H1 (cell line): ENCODE results near the gene PCID2. TPM values are rescaled to one million over a fixed set of nuclear protein-coding genes. Genes with fewer than 3 reads are reported as not detected.

Experiments used
- CTCF ChIA-PET: fragments of 300-600 bp; sonication (Branson Sonifier 250); formaldehyde crosslinking; loops from one replicate; lab custom pipeline; 2021; ENCODE audit not compliant: partially characterized antibody; lab: Charles Lee
- POLR2A ChIA-PET: fragments of 300-600 bp; sonication (Branson Sonifier 250); formaldehyde crosslinking; loops from one replicate; lab custom pipeline; 2021; ENCODE audit warnings: inconsistent platforms; ENCODE audit not compliant: partially characterized antibody; lab: Charles Lee
- DNase-seq, 2 experiments: peaks; one replicate each; pipeline versions ENCODE4 v3.0.0 to v3.0.0-alpha.2; 2010 to 2022; ENCODE audit warnings: low spot score in 2 of 2, low read depth in 1 of 2, mixed read lengths in 1 of 2
- FAIRE-seq: peaks from 2 replicates; lab custom pipeline; 2011; peaks lifted over from hg19 to GRCh38; lab: Jason Lieb, UNC
- H2AFZ ChIP-seq: 2 replicates; pipeline ENCODE4 v1.8.1; 2012; ENCODE audit warnings: low read length, inconsistent platforms
- H2AK5ac ChIP-seq: 2 replicates; pipeline ENCODE4 v1.6.1; 2013; ENCODE audit warnings: low read depth, low read length
- H2BK120ac ChIP-seq: replicated peaks from 2 replicates; pipeline ENCODE3; 2013; ENCODE audit warnings: low read depth, low read length, inconsistent platforms
- H2BK12ac ChIP-seq: 2 replicates; pipeline ENCODE4 v1.6.1; 2013; ENCODE audit warnings: low read depth, low read length
- H2BK15ac ChIP-seq: 2 replicates; pipeline ENCODE4 v1.6.1; 2013; ENCODE audit warnings: low read length
- H2BK20ac ChIP-seq: 2 replicates; pipeline ENCODE4 v1.6.1; 2013; ENCODE audit warnings: low read length
- H2BK5ac ChIP-seq: 2 replicates; pipeline ENCODE4 v1.6.1; 2013; ENCODE audit warnings: low read depth, low read length
- H3K14ac ChIP-seq: 2 replicates; pipeline ENCODE4 v1.6.1; 2013; ENCODE audit warnings: inconsistent platforms; ENCODE audit not compliant: insufficient read length
- H3K18ac ChIP-seq: 2 replicates; pipeline ENCODE4 v1.6.1; 2013; ENCODE audit warnings: low read length; ENCODE audit errors: extremely low read depth
- H3K23ac ChIP-seq: 2 replicates; pipeline ENCODE4 v1.6.1; 2013; ENCODE audit warnings: inconsistent platforms; ENCODE audit not compliant: insufficient read length
- H3K23me2 ChIP-seq: 2 replicates; pipeline ENCODE4 v1.6.1; 2013; ENCODE audit warnings: low read depth, low read length
- H3K27ac ChIP-seq: 2 replicates; pipeline ENCODE4 v1.6.1; 2011; ENCODE audit warnings: low read depth, low read length, inconsistent platforms
- H3K27me3 ChIP-seq, 4 experiments: replicated peaks in 1 of 4; 1 replicate in 1 of 4; 2 replicates in 3 of 4; pipeline versions ENCODE4 v1.6.1 to v1.8.1; 2011 to 2013; ENCODE audit warnings: low read length in 3 of 4, mild to moderate bottlenecking in 3 of 4, inconsistent platforms in 2 of 4, mixed read lengths in 2 of 4, moderate library complexity in 1 of 4; ENCODE audit not compliant: control insufficient read depth in 3 of 4, insufficient read depth in 3 of 4; ENCODE audit errors: extremely low read depth in 1 of 4
- H3K36me3 ChIP-seq, 4 experiments: 2 replicates each; pipeline versions ENCODE4 v1.6.1 to v1.8.1; 2011 to 2013; ENCODE audit warnings: mild to moderate bottlenecking in 4 of 4, low read length in 3 of 4, moderate library complexity in 2 of 4, control low read depth in 1 of 4, inconsistent platforms in 1 of 4; ENCODE audit not compliant: insufficient read depth in 4 of 4, control insufficient read depth in 2 of 4
- H3K4ac ChIP-seq: replicated peaks from 2 replicates; pipeline ENCODE3; 2013; ENCODE audit warnings: low read length, low read depth, mixed read lengths, inconsistent platforms; ENCODE audit not compliant: insufficient read length
- H3K4me1 ChIP-seq, 4 experiments: replicated peaks in 1 of 4; 1 replicate in 1 of 4; 2 replicates in 3 of 4; pipeline versions ENCODE4 v1.6.1 to v1.8.1; 2011 to 2013; ENCODE audit warnings: low read length in 3 of 4, inconsistent platforms in 2 of 4, mixed read lengths in 1 of 4; ENCODE audit not compliant: insufficient read depth in 4 of 4, control insufficient read depth in 3 of 4
- H3K4me2 ChIP-seq, 2 experiments: 2 replicates each; pipeline versions ENCODE4 v1.6.1 to v1.8.1; 2011 to 2013; ENCODE audit warnings: low read depth in 2 of 2, low read length in 2 of 2, control low read depth in 1 of 2, inconsistent platforms in 1 of 2, mild to moderate bottlenecking in 1 of 2; ENCODE audit not compliant: insufficient read depth in 1 of 2
- H3K4me3 ChIP-seq, 4 experiments: fragments of 200-600, 300-600 bp in 1 of 4; sonication (generic), shearing (Covaris generic), sonication (Bioruptor Twin) in 1 of 4; 2 replicates each; pipeline versions ENCODE4 v1.5.1 to v1.8.1; 2011 to 2016; ENCODE audit warnings: low read length in 4 of 4, low read depth in 3 of 4, control low read depth in 2 of 4, inconsistent platforms in 2 of 4, mild to moderate bottlenecking in 2 of 4, mixed read lengths in 1 of 4, moderate library complexity in 1 of 4; ENCODE audit not compliant: insufficient read depth in 2 of 4; ENCODE audit errors: extremely low read depth in 1 of 4
- H3K56ac ChIP-seq: replicated peaks from 2 replicates; pipeline ENCODE3; 2013; ENCODE audit warnings: low read depth, mild to moderate bottlenecking, mixed read lengths, low read length, inconsistent platforms; ENCODE audit not compliant: insufficient read length
- H3K79me1 ChIP-seq: 2 replicates; pipeline ENCODE4 v1.6.1; 2013; ENCODE audit warnings: low read depth, low read length, control low read depth
- H3K79me2 ChIP-seq, 2 experiments: 2 replicates each; pipeline versions ENCODE4 v1.6.1 to v1.8.1; 2012 to 2013; ENCODE audit warnings: low read length in 2 of 2, mild to moderate bottlenecking in 2 of 2, inconsistent platforms in 1 of 2; ENCODE audit not compliant: insufficient read depth in 2 of 2, control insufficient read depth in 1 of 2
- H3K9ac ChIP-seq, 4 experiments: replicated peaks in 1 of 4; 1 replicate in 1 of 4; 2 replicates in 3 of 4; pipeline versions ENCODE4 v1.6.1 to v1.8.1; 2011 to 2013; ENCODE audit warnings: low read depth in 3 of 4, low read length in 3 of 4, control low read depth in 2 of 4, mild to moderate bottlenecking in 2 of 4, moderate library complexity in 2 of 4, inconsistent platforms in 1 of 4; ENCODE audit errors: extremely low read depth in 1 of 4
- H3K9me3 ChIP-seq, 2 experiments: 2 replicates each; pipeline versions ENCODE4 v1.6.1 to v1.8.1; 2012 to 2013; ENCODE audit warnings: mild to moderate bottlenecking in 2 of 2, moderate library complexity in 2 of 2, control low read depth in 1 of 2, inconsistent platforms in 1 of 2, low read depth in 1 of 2, low read length in 1 of 2, mixed read lengths in 1 of 2; ENCODE audit not compliant: insufficient read depth in 2 of 2
- H4K20me1 ChIP-seq, 2 experiments: replicated peaks in 1 of 2; 2 replicates each; pipeline versions ENCODE3 to v1.8.1; 2011 to 2013; ENCODE audit warnings: inconsistent platforms in 2 of 2, low read length in 2 of 2, mild to moderate bottlenecking in 1 of 2; ENCODE audit not compliant: insufficient read depth in 2 of 2, control insufficient read depth in 1 of 2
- H4K5ac ChIP-seq: 2 replicates; pipeline ENCODE4 v1.6.1; 2013; ENCODE audit warnings: low read length, low read depth, mixed read lengths, inconsistent platforms; ENCODE audit not compliant: insufficient read length
- H4K8ac ChIP-seq: 2 replicates; pipeline ENCODE4 v1.8.0; 2013; ENCODE audit warnings: mild to moderate bottlenecking, moderate library complexity, low read length, inconsistent platforms; ENCODE audit not compliant: insufficient read depth; ENCODE audit errors: extremely low read depth
- H4K91ac ChIP-seq: replicated peaks from 2 replicates; pipeline ENCODE3; 2013; ENCODE audit warnings: low read length, mixed read lengths, inconsistent platforms; ENCODE audit not compliant: insufficient read length
- EP300 ChIP-seq, 2 experiments: IDR thresholded peaks; 1 replicate in 1 of 2; 2 replicates in 1 of 2; pipeline ENCODE4 v1.6.1; 2011 to 2012; ENCODE audit warnings: low read depth in 2 of 2, low read length in 2 of 2, mild to moderate bottlenecking in 2 of 2, borderline replicate concordance in 1 of 2, inconsistent platforms in 1 of 2, moderate library complexity in 1 of 2
- SAP30 ChIP-seq: fragments of 300-600 bp; sonication (generic); IDR thresholded peaks from 2 replicates; pipeline ENCODE4 v1.7.1; 2012; ENCODE audit warnings: low read length, moderate library complexity, mild to moderate bottlenecking, inconsistent platforms; ENCODE audit not compliant: insufficient read depth, insufficient replicate concordance
- SP4 ChIP-seq: IDR thresholded peaks from 2 replicates; pipeline ENCODE4 v1.6.1; 2012; ENCODE audit warnings: low read length, inconsistent platforms
- ZNF274 ChIP-seq: IDR thresholded peaks from 2 replicates; pipeline ENCODE4 v1.7.0; 2012; ENCODE audit warnings: low read length, borderline replicate concordance; ENCODE audit errors: extremely low read depth
- WGBS, 2 experiments: shearing (Covaris generic) in 1 of 2; methylation state at CpG; one replicate each; pipeline versions ENCODE4 v1.1.6 to v1.1.7; 2013 to 2015; ENCODE audit warnings: low lambda C conversion rate in 2 of 2, mixed read lengths in 2 of 2, inconsistent platforms in 1 of 2, low coverage in 1 of 2, missing lambda C conversion rate in 1 of 2; ENCODE audit not compliant: insufficient replicate concordance in 2 of 2, insufficient coverage in 1 of 2, insufficient read length in 1 of 2; ENCODE audit errors: extremely low coverage in 1 of 2, missing lambda C conversion rate in 1 of 2; 5-methylcytosine and 5-hydroxymethylcytosine counted together
- polyA plus RNA-seq, 7 experiments: library from polyadenylated mRNA; depleted of rRNA in 3 of 7; stranded (reverse) in 5 of 7; unstranded in 2 of 7; fragments of >200 nt in 5 of 7; fragments of 200-250 nt in 2 of 7; gene quantifications; 1 replicate in 5 of 7; 2 replicates in 1 of 7; 4 replicates in 1 of 7; pipeline versions ENCODE4 v1.2.1 to v1.2.3, GENCODE V29; 2011 to 2013; ENCODE audit warnings: missing spikeins in 2 of 7, mixed read lengths in 2 of 7
- total RNA-seq: library from RNA; stranded (reverse); fragmentation: NEBNext Ultra II Directional; extraction: Animal tissue kit (Norgen Biotek cat#: 25700); gene quantifications from 2 replicates; pipeline ENCODE4 v1.2.1, GENCODE V29; 2021

Gene PCID2
- total and polyA plus RNA-seq, 2 of the 8 experiments (the other 6 are each of a cell fraction or from before 2014, with no cell fraction given): 72.4 to 72.8 TPM

DNA sequence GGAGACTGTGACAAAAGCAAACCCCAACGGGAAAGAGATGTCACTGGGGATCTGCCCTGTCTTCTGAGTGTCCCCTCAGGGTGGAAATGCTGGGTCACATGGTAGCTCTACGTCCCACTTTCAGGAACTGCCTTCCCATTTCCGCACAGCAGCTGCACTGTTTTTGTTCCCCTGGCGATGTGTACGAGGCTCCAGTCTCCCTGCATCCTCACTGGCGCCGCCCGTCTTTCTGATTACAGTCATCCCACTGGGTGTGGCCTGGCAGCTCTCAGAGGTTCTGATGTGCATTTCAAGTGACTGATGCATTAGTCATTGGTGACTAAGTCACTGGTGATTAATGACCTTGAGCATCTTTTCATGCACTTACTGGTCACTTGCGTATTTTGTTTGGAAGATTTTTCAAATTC lies 21.2 kb downstream of the PCID2 start:
- TF ChIP-seq ZNF274: no peak
- TF ChIP-seq SAP30: no peak
- TF ChIP-seq SP4: no peak
- TF ChIP-seq EP300 (IDR thresholded peaks at IDR 0.05; ENCODE audit: borderline replicate concordance in 1 of 2, low read depth in 2 of 2, low read length in 2 of 2): no peak
- Histone ChIP-seq H3K4ac (no peak overlapping the region), H3K23me2 (no peaks in the 10 kb centered on the region), H3K27ac (no peak overlapping the region), H3K4me1 (no peaks in the 10 kb centered on the region), H3K79me2 (no peaks in the 10 kb centered on the region), H3K23ac (no peak overlapping the region), H3K9ac (no peak overlapping the region), H2BK120ac (no peak overlapping the region), H2BK5ac (no peak overlapping the region), H3K18ac (no peak overlapping the region), H4K5ac (no peak overlapping the region), H2BK20ac (no peak overlapping the region), H3K9me3 (no peaks in the 10 kb centered on the region), H2BK12ac (no peak overlapping the region), H4K8ac (no peak overlapping the region), H3K4me2 (no peak overlapping the region), H3K4me3 (no peak overlapping the region), H3K36me3 (peaks cover 16 to 63% (median 44%) of the 10 kb centered on the region in 4 experiments), H3K14ac (no peak overlapping the region), H2AK5ac (no peak overlapping the region), H3K27me3 (no peaks in the 10 kb centered on the region), H2AFZ (no peak overlapping the region), H2BK15ac (no peak overlapping the region), H4K20me1 (peaks cover 0 to 12% of the 10 kb centered on the region in 2 experiments), H3K79me1 (peaks cover 3% of the 10 kb centered on the region; the same call in 1 of the 2 replicates), H3K56ac (no peak overlapping the region), H4K91ac (no peak overlapping the region)
- FAIRE-seq (no peak), DNase-seq (no peak)
- ChIA-PET CTCF (interaction anchor here (0.9 kb wide), 1 partner anchor 10 kb away, joined by 3 read pairs; no protein-coding TSS in a partner anchor), POLR2A (no interaction called here)
- WGBS, 2 experiments: 96% methylated on average over 9 of the region's 9 CpGs; no CpG with 5 or more reads in 1 of the 2 experiments
